NCI-H2227 (cell line): Measurements from ENCODE around the gene FAM90A26.
"Not testable (repeated sequence)": the region's sequence is repeated elsewhere in the genome, so short reads cannot be mapped to it uniquely, and the experiment has no call there.

ENCODE experiments used
- DNase-seq: peaks from one replicate; lab custom pipeline; 2025; ENCODE audit not compliant: unreplicated experiment; lab: John Stamatoyannopoulos, UW

The FAM90A26 gene

GRCh38 chr4:9158392-9158791, 11.8 kb upstream of the FAM90A26 start:
- peak; percentile 1 for DNase-seq

- DNase-seq, result not testable (repeated sequence)
Measured at GRCh38 chr4:9160046-9160445, 10.2 kb upstream of the FAM90A26 start.

- DNase-seq, result peak; percentile 6
Measured at GRCh38 chr4:9165990-9166389, 4.2 kb upstream of the FAM90A26 start.

GRCh38 chr4:9210357-9210756, 40.1 kb downstream of the FAM90A26 start, which contains the start of gene USP17L10:
USP17L10 (plus strand) TSS chr4:9210657; CDS start chr4:9210657, 0 bp downstream.
- DNase-seq, result not testable (repeated sequence)

GRCh38 chr4:9214701-9215100, 44.5 kb downstream of the FAM90A26 start:
- not testable (repeated sequence) for DNase-seq

- not testable (repeated sequence) for DNase-seq
Measured at GRCh38 chr4:9215105-9215504, 44.9 kb downstream of the FAM90A26 start, which contains the start of gene USP17L11. USP17L11 (plus strand) TSS chr4:9215405; CDS start chr4:9215405, 0 bp downstream.

- DNase-seq, result not testable (repeated sequence)
Measured at GRCh38 chr4:9219852-9220251, 49.6 kb downstream of the FAM90A26 start, which contains the start of gene USP17L12. USP17L12 (plus strand) TSS chr4:9220152; CDS start chr4:9220152, 0 bp downstream.

GRCh38 chr4:9224596-9224995, 54.4 kb downstream of the FAM90A26 start, which contains the start of gene USP17L13:
USP17L13 (plus strand) TSS chr4:9224896; CDS start chr4:9224896, 0 bp downstream.
- not testable (repeated sequence) for DNase-seq
